ENCODE measurements around the gene MYCL.
"Not testable (repeated sequence)": the region's sequence is repeated elsewhere in the genome, so short reads cannot be mapped to it uniquely, and the experiment has no call there.

MYCL gene

GRCh38 chr1:39915499-39916129 lies 13.9 kb upstream of the MYCL start:
- DNase-seq = no peak

- DNase-seq = not testable (repeated sequence)
These were observed 11.4 kb upstream of the MYCL start for GRCh38 chr1:39913136-39913535.

GRCh38 chr1:39910263-39910662 lies 8.5 kb upstream of the MYCL start:
- DNase-seq = no peak

- no peak for DNase-seq
These were observed 6.8 kb upstream of the MYCL start for GRCh38 chr1:39908534-39908933.

- DNase-seq = no peak
These were observed 6.1 kb upstream of the MYCL start for GRCh38 chr1:39907528-39908453.

- DNase-seq = no peak
These were observed 3.5 kb upstream of the MYCL start for GRCh38 chr1:39905172-39905571.

GRCh38 chr1:39902460-39902807 lies 717 bp upstream of the MYCL start:
- no peak for DNase-seq

- DNase-seq = no peak
These were observed 328 bp downstream of the MYCL start for GRCh38 chr1:39901464-39901713.

- DNase-seq = no peak
These were observed 854 bp downstream of the MYCL start for GRCh38 chr1:39900662-39901463.

GRCh38 chr1:39899611-39900538 lies 1.8 kb downstream of the MYCL start:
- DNase-seq = no peak

- peak; percentile 73 for DNase-seq
These were observed 2.8 kb downstream of the MYCL start for GRCh38 chr1:39898648-39899603.

GRCh38 chr1:39898191-39898590 lies 3.5 kb downstream of the MYCL start:
- no peak for DNase-seq

- peak; percentile 91 for DNase-seq
These were observed 4.6 kb downstream of the MYCL start for GRCh38 chr1:39896909-39897685.

GRCh38 chr1:39895731-39896480 lies 5.8 kb downstream of the MYCL start:
- no peak for DNase-seq

GRCh38 chr1:39894884-39895495 lies 6.7 kb downstream of the MYCL start:
- DNase-seq = no peak

GRCh38 chr1:39892601-39893595 lies 8.8 kb downstream of the MYCL start:
- DNase-seq = no peak

- DNase-seq = no peak
These were observed 10.8 kb downstream of the MYCL start for GRCh38 chr1:39890880-39891279.

- DNase-seq = no peak
These were observed 11.4 kb downstream of the MYCL start for GRCh38 chr1:39890273-39890672.

Data from NCI-H2171 (cell line).